Measurements from ENCODE around the gene APLF. TPM values are rescaled to one million over a fixed set of nuclear protein-coding genes. Genes with fewer than 3 reads are reported as not detected.
A peak's percentile ranks its signal among the peaks of the same experiment; 100 is the strongest.
"Not testable (repeated sequence)": the region's sequence is repeated elsewhere in the genome, so short reads cannot be mapped to it uniquely, and the experiment has no call there.

Gene APLF
- total RNA-seq, 1 donor from 2014 or later = 4.4 TPM

- DNase-seq = no peak
- no peak overlapping the region for H3K4me3 Mint-ChIP-seq (ENCODE audit: unreplicated experiment)
- peaks cover 2% of the 10 kb centered on the region for H3K4me1 Mint-ChIP-seq (ENCODE audit: low read depth, unreplicated experiment)
- no peak for TF ChIP-seq CTCF (IDR thresholded peaks at IDR 0.05; ENCODE audit: partially characterized antibody, unreplicated experiment)
- no peaks in the 10 kb centered on the region for H3K36me3 Mint-ChIP-seq (ENCODE audit: unreplicated experiment)
- H3K27me3 Mint-ChIP-seq (ENCODE audit: unreplicated experiment) = no peaks in the 10 kb centered on the region
- no peak overlapping the region for H3K27ac Mint-ChIP-seq (ENCODE audit: unreplicated experiment)
- peaks cover 3% of the 10 kb centered on the region for H3K9me3 Mint-ChIP-seq (ENCODE audit: unreplicated experiment)
Observed at GRCh38 chr2:68594041-68594440, 126.7 kb downstream of the APLF start.

DNA sequence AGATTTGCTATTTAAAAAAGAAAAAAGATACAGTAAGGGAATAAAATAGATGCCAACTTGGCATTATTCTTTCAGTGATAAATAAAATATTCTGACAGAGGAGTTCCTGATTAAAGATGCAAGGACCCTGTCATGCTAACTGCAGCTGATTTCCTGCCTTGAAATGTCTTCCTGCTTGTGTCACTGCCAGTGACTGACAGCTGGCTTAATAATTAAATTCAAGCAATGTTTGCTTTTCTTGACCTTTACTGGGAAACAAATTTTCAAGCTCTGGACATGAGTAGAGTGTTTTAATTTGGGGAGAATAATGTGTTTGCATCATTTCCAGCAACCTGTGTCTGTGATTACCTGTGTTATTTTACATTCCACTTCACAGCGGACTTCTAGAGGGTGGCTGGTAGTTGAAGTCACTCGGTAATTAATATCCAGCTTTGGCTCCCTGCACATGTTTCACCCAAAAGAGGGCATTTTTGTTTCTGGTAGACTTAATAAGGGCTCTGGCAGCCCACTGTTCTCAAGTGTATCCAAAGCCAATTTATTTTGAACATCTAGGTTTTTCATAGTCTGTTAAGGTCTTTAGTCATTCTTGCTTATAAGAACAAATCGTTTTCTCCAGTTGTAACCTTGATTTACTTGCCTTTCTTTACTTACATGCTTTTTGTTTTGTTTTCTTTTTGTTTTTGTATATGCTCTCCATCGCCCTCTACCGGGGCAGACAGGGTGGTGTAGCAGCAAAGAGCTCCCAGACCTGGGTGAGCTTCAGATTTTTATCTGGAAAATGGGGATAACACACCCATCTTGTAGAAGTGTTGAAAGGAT lies 127.5 kb downstream of the APLF start:
- H3K27me3 Mint-ChIP-seq (ENCODE audit: unreplicated experiment) = no peaks in the 10 kb centered on the region
- H3K4me1 Mint-ChIP-seq (ENCODE audit: low read depth, unreplicated experiment) = peaks cover 2% of the 10 kb centered on the region
- H3K9me3 Mint-ChIP-seq (ENCODE audit: unreplicated experiment) = peaks cover 6% of the 10 kb centered on the region
- no peak overlapping the region for H3K4me3 Mint-ChIP-seq (ENCODE audit: unreplicated experiment)
- H3K36me3 Mint-ChIP-seq (ENCODE audit: unreplicated experiment) = no peaks in the 10 kb centered on the region
- peak; percentile 45 for DNase-seq
- peak; percentile 80 for TF ChIP-seq CTCF (IDR thresholded peaks at IDR 0.05; ENCODE audit: partially characterized antibody, unreplicated experiment)
- H3K27ac Mint-ChIP-seq (ENCODE audit: unreplicated experiment) = no peak overlapping the region

DNA sequence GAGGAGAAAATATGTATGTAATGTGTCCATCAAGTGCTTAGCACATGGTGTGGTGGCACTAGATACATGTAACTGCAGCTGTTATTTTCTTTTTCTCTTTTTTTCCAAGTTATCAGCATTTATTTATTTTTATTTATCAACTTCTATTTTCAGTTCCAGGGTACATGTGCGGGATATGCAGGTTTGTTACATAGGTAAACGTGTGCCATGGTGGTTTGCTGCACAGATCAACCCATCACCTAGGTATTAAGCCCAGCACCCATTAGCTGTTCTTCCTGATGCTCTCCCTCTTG lies 128.1 kb downstream of the APLF start:
- peak; percentile 14 for TF ChIP-seq CTCF (IDR thresholded peaks at IDR 0.05; ENCODE audit: partially characterized antibody, unreplicated experiment)
- DNase-seq; H3K4me3 Mint-ChIP-seq (ENCODE audit: unreplicated experiment); H3K4me1 Mint-ChIP-seq (ENCODE audit: low read depth, unreplicated experiment); H3K36me3 Mint-ChIP-seq (ENCODE audit: unreplicated experiment); H3K27me3 Mint-ChIP-seq (ENCODE audit: unreplicated experiment); H3K9me3 Mint-ChIP-seq (ENCODE audit: unreplicated experiment); H3K27ac Mint-ChIP-seq (ENCODE audit: unreplicated experiment): not testable (repeated sequence)

DNA sequence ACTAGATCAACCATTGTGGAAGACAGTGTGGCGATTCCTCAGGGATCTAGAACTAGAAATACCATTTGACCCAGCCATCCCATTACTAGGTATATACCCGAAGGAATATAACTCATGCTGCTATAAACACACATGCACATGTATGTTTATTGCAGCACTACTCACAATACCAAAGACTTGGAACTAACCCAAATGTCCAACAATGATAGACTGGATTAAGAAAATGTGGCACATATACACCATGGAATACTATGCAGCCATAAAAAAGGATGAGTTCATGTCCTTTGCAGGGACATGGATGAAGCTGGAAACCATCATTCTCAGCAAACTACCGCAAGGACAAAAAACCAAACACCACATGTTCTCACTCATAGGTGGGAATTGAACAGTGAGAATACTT lies 133.1 kb downstream of the APLF start:
- not testable (repeated sequence) for H3K9me3 Mint-ChIP-seq (ENCODE audit: unreplicated experiment); H3K27me3 Mint-ChIP-seq (ENCODE audit: unreplicated experiment); H3K4me1 Mint-ChIP-seq (ENCODE audit: low read depth, unreplicated experiment); H3K27ac Mint-ChIP-seq (ENCODE audit: unreplicated experiment); H3K4me3 Mint-ChIP-seq (ENCODE audit: unreplicated experiment); H3K36me3 Mint-ChIP-seq (ENCODE audit: unreplicated experiment); DNase-seq

GRCh38 chr2:68603059-68603458 lies 135.7 kb downstream of the APLF start:
- Mint-ChIP-seq H3K27me3 (ENCODE audit: unreplicated experiment) (no peaks in the 10 kb centered on the region), H3K9me3 (ENCODE audit: unreplicated experiment) (peaks cover 4% of the 10 kb centered on the region), H3K4me1 (ENCODE audit: low read depth, unreplicated experiment) (no peaks in the 10 kb centered on the region), H3K4me3 (ENCODE audit: unreplicated experiment) (no peak overlapping the region), H3K36me3 (ENCODE audit: unreplicated experiment) (peaks cover 4% of the 10 kb centered on the region), H3K27ac (ENCODE audit: unreplicated experiment) (no peak overlapping the region)
- no peak for DNase-seq
- no peak for TF ChIP-seq CTCF (IDR thresholded peaks at IDR 0.05; ENCODE audit: partially characterized antibody, unreplicated experiment)
